Neuronal stem cell (in vitro differentiated cells): ENCODE measurements around the gene LIM2.

Experiments
- DNase-seq: peaks from one replicate; pipeline ENCODE4 v3.0.0-alpha.2; 2013; ENCODE audit warnings: low spot score
- H2AFZ ChIP-seq: one replicate; pipeline ENCODE4 v1.6.1; 2013; ENCODE audit warnings: mild to moderate bottlenecking, low read length, inconsistent platforms
- H2AK5ac ChIP-seq: 2 replicates; pipeline ENCODE4 v1.6.1; 2013; ENCODE audit warnings: low read depth, mild to moderate bottlenecking, inconsistent platforms, low read length, moderate library complexity, mixed read lengths
- H2BK120ac ChIP-seq: 2 replicates; pipeline ENCODE4 v1.6.1; 2013; ENCODE audit warnings: low read depth, mild to moderate bottlenecking, inconsistent platforms, low read length, moderate library complexity, mixed read lengths
- H2BK12ac ChIP-seq: one replicate; pipeline ENCODE4 v1.6.1; 2013; ENCODE audit warnings: low read length, inconsistent platforms
- H2BK15ac ChIP-seq: 2 replicates; pipeline ENCODE4 v1.6.1; 2013; ENCODE audit warnings: mild to moderate bottlenecking, low read length, inconsistent platforms, mixed read lengths
- H2BK5ac ChIP-seq: one replicate; pipeline ENCODE4 v1.6.1; 2013; ENCODE audit warnings: inconsistent platforms, mild to moderate bottlenecking, low read length, moderate library complexity
- H3K14ac ChIP-seq: one replicate; pipeline ENCODE4 v1.6.1; 2013; ENCODE audit warnings: low read length, inconsistent platforms
- H3K18ac ChIP-seq: 2 replicates; pipeline ENCODE4 v1.6.1; 2013; ENCODE audit warnings: low read length, inconsistent platforms
- H3K23ac ChIP-seq: 2 replicates; pipeline ENCODE4 v1.6.1; 2013; ENCODE audit warnings: low read depth, mild to moderate bottlenecking, mixed read lengths, low read length, inconsistent platforms; ENCODE audit not compliant: poor library complexity
- H3K27ac ChIP-seq: replicated peaks from 3 replicates; pipeline ENCODE4 v1.5.1; 2013; ENCODE audit warnings: low read length, inconsistent platforms
- H3K27me3 ChIP-seq, 3 experiments: 2 replicates each; pipeline ENCODE4 v1.6.1; 2013; ENCODE audit warnings: low read length in 3 of 3, mild to moderate bottlenecking in 2 of 3, inconsistent platforms in 1 of 3, low read depth in 1 of 3, mixed read lengths in 1 of 3, moderate library complexity in 1 of 3; ENCODE audit not compliant: control insufficient read depth in 3 of 3, insufficient read depth in 3 of 3
- H3K36me3 ChIP-seq, 2 donors: replicated peaks in 1 of 2; 2 replicates each; pipeline ENCODE4 v1.6.1; 2013; ENCODE audit warnings: low read length in 2 of 2; ENCODE audit not compliant: control insufficient read depth in 2 of 2, insufficient read depth in 2 of 2
- H3K4ac ChIP-seq: 2 replicates; pipeline ENCODE4 v1.6.1; 2013; ENCODE audit warnings: inconsistent platforms, mild to moderate bottlenecking, low read length, moderate library complexity
- H3K4me1 ChIP-seq, 2 donors: 1 replicate in 1 of 2; 2 replicates in 1 of 2; pipeline ENCODE4 v1.6.1; 2013; ENCODE audit warnings: low read length in 2 of 2, low read depth in 1 of 2; ENCODE audit not compliant: control insufficient read depth in 2 of 2, insufficient read depth in 1 of 2
- H3K4me2 ChIP-seq: one replicate; pipeline ENCODE4 v1.6.1; 2013; ENCODE audit warnings: mild to moderate bottlenecking, low read length, inconsistent platforms; ENCODE audit not compliant: insufficient read depth, poor library complexity, severe bottlenecking
- H3K4me3 ChIP-seq, 2 donors: 2 replicates each; pipeline ENCODE4 v1.5.1; 2013; ENCODE audit warnings: low read length in 2 of 2, mild to moderate bottlenecking in 2 of 2, inconsistent platforms in 1 of 2, moderate library complexity in 1 of 2
- H3K79me1 ChIP-seq: one replicate; pipeline ENCODE4 v1.6.1; 2013; ENCODE audit warnings: low read depth, mild to moderate bottlenecking, inconsistent platforms, low read length, moderate library complexity
- H3K9ac ChIP-seq: one replicate; pipeline ENCODE4 v1.6.1; 2013; ENCODE audit warnings: mild to moderate bottlenecking, low read depth, low read length, inconsistent platforms; ENCODE audit not compliant: poor library complexity
- H3K9me3 ChIP-seq, 2 donors: replicated peaks in 1 of 2; 2 replicates each; pipeline versions ENCODE3 to v1.6.1; 2013; ENCODE audit warnings: low read length in 2 of 2, mild to moderate bottlenecking in 2 of 2, inconsistent platforms in 1 of 2, low read depth in 1 of 2, mixed read lengths in 1 of 2, moderate library complexity in 1 of 2; ENCODE audit not compliant: control insufficient read depth in 2 of 2, insufficient read depth in 1 of 2
- H4K8ac ChIP-seq: one replicate; pipeline ENCODE4 v1.6.1; 2013; ENCODE audit warnings: low read depth, mild to moderate bottlenecking, inconsistent platforms, low read length, moderate library complexity
- H4K91ac ChIP-seq: one replicate; pipeline ENCODE4 v1.6.1; 2013; ENCODE audit warnings: low read length, low read depth, mild to moderate bottlenecking, inconsistent platforms; ENCODE audit not compliant: poor library complexity
- WGBS, 2 donors: extraction: QIAGEN DNeasy Blood & Tissue Kit; methylation state at CpG; one replicate each; pipeline ENCODE4 v1.1.7; 2013; ENCODE audit warnings: missing lambda C conversion rate in 2 of 2, mixed read lengths in 1 of 2; ENCODE audit not compliant: insufficient read length in 2 of 2, insufficient replicate concordance in 1 of 2; ENCODE audit errors: extremely low coverage in 2 of 2; 5-methylcytosine and 5-hydroxymethylcytosine counted together

LIM2 gene

DNA sequence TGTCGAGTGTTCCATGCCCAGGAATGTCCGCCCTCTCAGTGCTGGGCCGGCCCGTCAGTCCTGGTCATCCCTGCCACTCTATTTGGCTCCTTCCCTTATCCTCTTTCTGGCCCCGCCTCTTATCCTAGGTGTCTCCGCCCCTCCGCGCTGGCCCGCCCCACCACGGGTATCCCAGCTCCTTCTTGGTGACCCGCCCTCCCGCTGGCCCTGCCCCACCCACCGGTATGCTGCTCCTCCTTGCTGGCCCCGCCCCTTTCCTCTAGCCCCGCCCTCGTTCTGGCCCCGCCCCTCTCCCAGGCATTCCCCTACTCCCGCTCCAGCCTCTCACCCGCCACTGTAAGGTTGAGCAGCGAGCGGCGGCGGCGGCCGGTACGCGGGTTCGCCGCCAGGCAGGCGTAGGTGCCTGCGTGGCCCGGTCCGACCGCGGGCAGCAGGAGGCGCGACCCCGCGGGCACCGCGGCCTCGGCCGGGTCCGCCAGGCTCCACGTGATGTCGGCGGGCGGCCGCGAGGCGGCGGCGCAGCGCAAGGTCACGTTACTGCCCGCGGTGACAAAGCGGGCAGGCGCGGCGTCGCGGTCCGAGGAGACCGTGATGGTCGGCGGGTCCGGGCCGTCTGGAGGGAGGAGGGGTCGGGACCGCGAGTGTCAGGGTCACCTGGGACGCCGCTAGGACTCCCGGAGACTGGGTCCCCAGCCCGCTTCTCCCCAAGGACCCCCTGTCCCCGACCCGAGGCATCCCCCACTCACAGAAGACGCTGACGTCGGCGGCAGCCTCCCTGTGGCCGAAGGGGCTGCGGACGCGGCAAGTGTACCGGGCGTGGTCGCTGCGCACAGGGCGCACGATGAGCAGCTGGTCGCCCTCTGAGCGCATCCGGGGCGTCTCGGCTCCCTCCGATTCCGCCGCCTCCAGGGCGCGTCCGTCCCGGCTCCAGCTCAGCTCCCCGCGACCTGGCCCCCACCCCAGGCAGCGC is 47.8 kb downstream of the LIM2 start:
- peak overlapping the region; percentile 51 to 95 for H3K4me3 ChIP-seq
- H4K8ac ChIP-seq, result peak overlapping the region; percentile 77
- peaks cover 0 to 19% (median 7%) of the 10 kb centered on the region in 3 experiments for H3K27me3 ChIP-seq
- peak overlapping the region; percentile 98 for H2BK15ac ChIP-seq
- H3K23ac ChIP-seq, result peak overlapping the region; percentile 96
- H2BK12ac ChIP-seq, result no peak overlapping the region
- H3K14ac ChIP-seq, result peak overlapping the region; percentile 97
- peak overlapping the region; percentile 88 for H3K4me2 ChIP-seq
- H3K18ac ChIP-seq, result peak overlapping the region; percentile 98
- peak; percentile 96 for DNase-seq
- peak overlapping the region; percentile 66 for H2BK120ac ChIP-seq
- peak overlapping the region; percentile 96 for H2AK5ac ChIP-seq
- peak overlapping the region; percentile 95 for H2AFZ ChIP-seq
- no peaks in the 10 kb centered on the region for H3K36me3 ChIP-seq
- peak overlapping the region; percentile 84 for H3K27ac ChIP-seq
- H3K4me1 ChIP-seq, result peaks cover 2 to 5% of the 10 kb centered on the region in 2 donors
- no peak overlapping the region for H4K91ac ChIP-seq
- no peaks in the 10 kb centered on the region for H3K9me3 ChIP-seq
- WGBS, 2 donors, result no CpG with 5 or more reads among the region's 107 CpGs
- H3K4ac ChIP-seq, result peak overlapping the region; percentile 28
- peak overlapping the region; percentile 95 for H3K9ac ChIP-seq
- peaks cover 2% of the 10 kb centered on the region for H3K79me1 ChIP-seq
- H2BK5ac ChIP-seq, result peak overlapping the region; percentile 71

DNA sequence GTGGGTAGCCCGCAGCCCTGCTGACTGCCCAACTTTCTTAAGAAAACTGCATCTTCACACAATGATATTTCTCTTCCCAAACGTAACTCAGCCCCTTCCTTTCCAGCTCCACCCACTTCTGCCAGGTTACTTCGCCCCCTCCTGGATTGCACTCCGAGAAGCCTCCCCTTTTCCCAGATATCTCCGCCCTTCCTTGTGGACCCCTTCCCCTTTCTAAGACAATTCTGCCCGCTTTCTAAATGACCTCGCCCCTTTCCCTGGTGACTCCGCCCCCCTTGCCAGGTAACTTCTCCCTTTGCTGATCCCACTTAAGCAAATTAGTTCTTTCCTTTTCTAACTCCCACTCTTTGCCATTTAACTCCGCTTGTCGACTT is 48.5 kb downstream of the LIM2 start:
- Histone ChIP-seq H3K27me3 (peaks cover 0 to 19% (median 7%) of the 10 kb centered on the region in 3 experiments), H3K9me3 (no peaks in the 10 kb centered on the region), H3K4me2 (peak overlapping the region; percentile 72), H3K4me3 (peak overlapping the region; percentile 51 to 95), H3K79me1 (peaks cover 2% of the 10 kb centered on the region), H2AK5ac (no peak overlapping the region), H3K18ac (no peak overlapping the region), H4K8ac (no peak overlapping the region), H3K9ac (no peak overlapping the region), H3K27ac (peak overlapping the region; percentile 51), H2BK120ac (no peak overlapping the region), H4K91ac (no peak overlapping the region), H3K23ac (no peak overlapping the region), H2AFZ (peak overlapping the region; percentile 95), H3K4me1 (peaks cover 2 to 5% of the 10 kb centered on the region in 2 donors), H3K36me3 (no peaks in the 10 kb centered on the region), H2BK5ac (peak overlapping the region; percentile 88), H2BK15ac (no peak overlapping the region), H2BK12ac (no peak overlapping the region), H3K4ac (no peak overlapping the region), H3K14ac (no peak overlapping the region)
- no peak for DNase-seq
- no CpG with 5 or more reads among the region's 10 CpGs for WGBS, 2 donors

DNA sequence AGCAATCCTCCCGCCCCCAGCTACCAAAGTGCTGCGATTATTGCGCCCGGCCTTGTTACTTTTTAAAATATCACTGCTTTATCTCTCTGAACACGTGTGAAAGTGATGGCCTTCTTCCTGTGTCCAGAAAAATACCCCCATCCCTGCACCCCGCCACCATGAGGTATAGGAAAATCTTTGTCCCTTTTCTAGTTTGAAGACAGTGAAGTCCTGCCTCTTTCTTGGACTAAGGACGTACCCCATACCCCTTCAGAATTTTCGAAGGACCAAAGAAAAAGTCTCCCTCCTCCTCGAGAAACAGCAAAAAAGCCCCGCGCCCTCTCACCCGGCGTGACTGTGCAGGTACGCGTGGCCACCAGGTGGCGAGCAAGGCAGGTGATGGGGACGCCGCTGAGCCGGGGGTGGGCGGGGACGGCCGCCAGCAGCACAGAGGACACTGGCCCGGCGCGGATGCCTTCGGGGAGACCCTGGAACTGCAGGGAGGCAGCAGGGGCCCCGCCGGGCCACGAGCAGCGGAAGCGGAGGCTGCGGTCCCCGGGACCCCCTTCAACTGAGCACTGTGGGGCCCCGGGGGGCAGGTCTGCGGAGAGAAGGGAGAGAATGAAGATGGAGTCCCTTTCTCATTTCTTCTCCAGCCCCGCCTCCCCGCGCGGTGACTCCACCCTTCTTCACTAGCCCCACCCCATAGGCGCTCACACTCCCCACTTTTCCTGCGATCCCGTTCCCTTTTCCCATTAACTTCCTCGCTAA is 49.0 kb downstream of the LIM2 start:
- Histone ChIP-seq H3K9me3 (peaks cover 0 to 4% of the 10 kb centered on the region in 2 donors), H2BK5ac (peak overlapping the region; percentile 88), H3K4me2 (peak overlapping the region; percentile 72), H3K27me3 (peaks cover 0 to 19% (median 7%) of the 10 kb centered on the region in 3 experiments), H4K8ac (no peak overlapping the region), H3K14ac (no peak overlapping the region), H3K36me3 (no peaks in the 10 kb centered on the region), H3K9ac (peak overlapping the region; percentile 63), H3K4me3 (peak overlapping the region; percentile 51 to 95), H3K18ac (peak overlapping the region; percentile 91), H3K4ac (no peak overlapping the region), H3K27ac (peak overlapping the region; percentile 51), H4K91ac (no peak overlapping the region), H2BK12ac (no peak overlapping the region), H3K79me1 (peaks cover 2% of the 10 kb centered on the region), H3K4me1 (peaks cover 2 to 5% of the 10 kb centered on the region in 2 donors), H2AFZ (peak overlapping the region; percentile 95), H2BK120ac (no peak overlapping the region), H2BK15ac (no peak overlapping the region), H3K23ac (no peak overlapping the region), H2AK5ac (no peak overlapping the region)
- WGBS, 2 donors, result no CpG with 5 or more reads among the region's 43 CpGs
- DNase-seq, result peak; percentile 78
